Memory B cell (primary cell): ENCODE data around the gene MYOF.
"Not testable (repeated sequence)": the region's sequence is repeated elsewhere in the genome, so short reads cannot be mapped to it uniquely, and the experiment has no call there.

Experiments used
- ATAC-seq: fragments of 150-1000 bp; cut with Tn5 transposase; 2 replicates; pipeline ENCODE4 v1.10.0; 2021; ENCODE audit warnings: low read depth, mild to moderate bottlenecking, moderate library complexity
- DNase-seq, 2 donors: peaks; one replicate each; pipeline ENCODE4 v3.0.0; 2022; ENCODE audit warnings: low spot score in 2 of 2
- H3K27ac Mint-ChIP-seq: one replicate; pipeline ENCODE4 v1.8.0; 2022; ENCODE audit warnings: mild to moderate bottlenecking, moderate library complexity, mixed read lengths
- H3K27me3 Mint-ChIP-seq: one replicate; pipeline ENCODE4 v1.8.0; 2022; ENCODE audit warnings: mixed read lengths
- H3K36me3 Mint-ChIP-seq: one replicate; pipeline ENCODE4 v1.8.0; 2022; ENCODE audit warnings: mild to moderate bottlenecking, mixed read lengths
- H3K4me1 Mint-ChIP-seq: one replicate; pipeline ENCODE4 v1.8.0; 2022; ENCODE audit warnings: mixed read lengths
- H3K4me3 Mint-ChIP-seq: one replicate; pipeline ENCODE4 v1.8.0; 2022; ENCODE audit warnings: mild to moderate bottlenecking, moderate library complexity, mixed read lengths
- H3K9me3 Mint-ChIP-seq: one replicate; pipeline ENCODE4 v1.8.0; 2022; ENCODE audit warnings: mixed read lengths

MYOF gene

DNA sequence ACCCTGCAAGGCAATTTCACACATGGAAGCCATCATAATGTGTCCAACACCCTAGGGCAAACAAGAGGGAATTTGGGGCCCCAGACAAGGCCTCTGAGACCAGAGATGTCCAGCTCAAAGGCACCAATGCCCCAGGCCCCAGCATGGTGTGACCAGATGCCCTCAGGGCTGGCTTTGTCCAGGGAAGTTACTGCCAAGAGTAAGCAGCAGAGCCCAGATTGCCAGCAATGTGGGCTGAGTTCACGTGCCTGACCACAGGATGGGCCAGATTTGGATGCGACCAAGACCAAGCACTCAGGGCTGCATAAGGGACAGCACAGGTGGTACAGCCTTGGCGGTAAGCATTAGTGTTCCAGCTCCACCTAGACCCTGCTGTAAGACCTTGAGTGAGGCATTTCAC lies 12.7 kb downstream of the MYOF start:
- H3K27me3 Mint-ChIP-seq: no peaks in the 10 kb centered on the region
- H3K4me1 Mint-ChIP-seq: no peaks in the 10 kb centered on the region
- no peak overlapping the region for H3K27ac Mint-ChIP-seq
- no peaks in the 10 kb centered on the region for H3K9me3 Mint-ChIP-seq
- H3K4me3 Mint-ChIP-seq: no peak overlapping the region
- ATAC-seq (no peak), DNase-seq (no peak)
- no peaks in the 10 kb centered on the region for H3K36me3 Mint-ChIP-seq

DNA sequence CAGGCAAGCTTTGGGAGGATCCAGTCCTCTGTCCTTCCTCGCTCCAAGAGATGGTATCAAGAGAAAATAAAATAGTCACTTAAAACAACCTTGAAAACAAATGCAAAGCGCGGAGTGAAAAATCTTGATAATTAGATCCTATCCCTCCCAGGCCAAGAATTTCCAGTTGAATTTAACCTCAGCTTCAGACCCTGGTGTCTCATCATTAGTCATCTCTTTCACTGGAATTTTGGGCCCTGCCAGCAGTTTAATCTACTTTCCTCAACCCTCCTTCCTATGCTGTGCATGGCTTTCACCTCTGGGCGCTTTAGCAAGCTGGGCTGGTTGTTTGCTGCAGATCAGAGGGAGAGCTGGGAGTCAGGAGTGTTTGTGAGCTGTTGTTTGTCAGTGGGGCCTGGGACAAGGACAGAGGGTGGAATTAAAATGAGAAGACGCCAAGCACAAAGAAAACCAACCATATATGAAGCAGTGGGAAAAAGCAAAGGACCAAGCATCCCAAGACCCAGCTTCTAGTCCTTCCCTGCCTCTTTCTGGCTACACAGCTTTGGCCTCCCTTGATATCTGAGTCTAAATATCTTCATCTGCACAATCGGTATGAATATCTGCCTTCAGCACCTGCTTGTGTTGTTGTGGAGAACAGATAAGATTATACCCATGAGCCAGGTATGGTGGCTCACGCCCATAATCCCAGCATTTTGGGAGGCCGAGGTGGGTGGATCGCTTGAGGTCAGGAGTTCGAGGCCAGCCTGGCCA lies 13.5 kb downstream of the MYOF start:
- Mint-ChIP-seq H3K4me1 (no peaks in the 10 kb centered on the region), H3K27me3 (no peaks in the 10 kb centered on the region), H3K36me3 (no peaks in the 10 kb centered on the region), H3K4me3 (no peak overlapping the region), H3K9me3 (no peaks in the 10 kb centered on the region), H3K27ac (no peak overlapping the region)
- ATAC-seq (no peak), DNase-seq (no peak)

DNA sequence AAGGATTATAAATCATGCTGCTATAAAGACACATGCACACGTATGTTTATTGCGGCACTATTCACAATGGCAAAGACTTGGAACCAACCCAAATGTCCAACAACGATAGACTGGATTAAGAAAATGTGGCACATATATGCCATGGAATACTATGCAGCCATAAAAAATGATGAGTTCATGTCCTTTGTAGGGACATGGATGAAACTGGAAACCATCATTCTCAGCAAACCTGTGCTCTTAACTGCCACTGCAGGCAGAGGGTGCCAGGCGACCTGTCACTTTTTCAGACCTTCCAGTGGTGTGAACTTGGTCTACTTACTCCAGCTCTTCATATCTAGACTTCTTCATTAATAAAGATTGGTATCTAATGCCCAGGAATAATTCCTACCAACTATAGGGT lies 14.5 kb downstream of the MYOF start:
- H3K4me1 Mint-ChIP-seq, DNase-seq, H3K27me3 Mint-ChIP-seq, H3K9me3 Mint-ChIP-seq, ATAC-seq, H3K27ac Mint-ChIP-seq, H3K36me3 Mint-ChIP-seq, H3K4me3 Mint-ChIP-seq: not testable (repeated sequence)

DNA sequence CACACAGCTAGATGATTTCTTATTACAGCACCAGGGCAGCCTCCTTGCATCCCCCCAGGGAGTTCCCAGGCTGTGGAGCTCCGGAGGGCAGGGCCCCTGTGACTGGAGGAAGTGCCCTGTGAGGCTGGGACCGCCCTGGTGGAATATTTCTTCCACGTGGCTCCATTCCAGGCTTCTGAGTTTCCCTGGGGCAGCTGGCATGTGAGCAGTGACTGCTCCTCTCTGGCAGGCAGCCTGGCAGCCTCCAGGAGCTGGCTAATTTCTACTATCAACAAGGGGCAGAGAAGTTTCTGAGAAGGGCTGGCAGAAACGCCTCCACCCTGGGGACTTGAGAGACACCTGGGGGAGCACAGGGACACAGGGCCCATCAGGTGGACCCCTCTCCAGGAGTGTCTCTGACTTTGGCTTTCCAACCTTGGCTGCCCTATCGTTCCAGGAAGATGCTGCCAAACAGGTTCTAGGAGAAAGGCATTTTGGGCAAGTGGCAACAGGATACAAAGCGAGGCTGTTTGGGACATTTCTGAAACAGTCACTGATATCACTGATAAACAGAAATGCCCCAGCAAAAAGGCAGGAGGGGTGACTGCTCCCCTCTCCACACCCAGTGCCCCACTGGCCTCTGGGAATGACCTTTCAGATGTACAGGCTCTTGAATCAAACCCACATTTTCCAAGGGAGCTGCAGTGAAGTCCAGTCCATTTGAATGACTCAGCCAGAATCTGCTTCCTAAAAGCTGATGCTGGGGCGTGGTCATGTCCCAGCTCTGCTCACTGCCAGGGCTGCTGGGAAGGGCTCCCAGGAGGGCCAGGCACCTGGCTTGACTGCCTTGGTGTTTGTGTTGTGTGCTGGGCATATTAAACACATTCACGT lies 16.1 kb downstream of the MYOF start:
- DNase-seq (no peak), ATAC-seq (no peak)
- Mint-ChIP-seq H3K9me3 (no peaks in the 10 kb centered on the region), H3K36me3 (no peaks in the 10 kb centered on the region), H3K4me3 (no peak overlapping the region), H3K27me3 (no peaks in the 10 kb centered on the region), H3K4me1 (peaks cover 10% of the 10 kb centered on the region), H3K27ac (no peak overlapping the region)

DNA sequence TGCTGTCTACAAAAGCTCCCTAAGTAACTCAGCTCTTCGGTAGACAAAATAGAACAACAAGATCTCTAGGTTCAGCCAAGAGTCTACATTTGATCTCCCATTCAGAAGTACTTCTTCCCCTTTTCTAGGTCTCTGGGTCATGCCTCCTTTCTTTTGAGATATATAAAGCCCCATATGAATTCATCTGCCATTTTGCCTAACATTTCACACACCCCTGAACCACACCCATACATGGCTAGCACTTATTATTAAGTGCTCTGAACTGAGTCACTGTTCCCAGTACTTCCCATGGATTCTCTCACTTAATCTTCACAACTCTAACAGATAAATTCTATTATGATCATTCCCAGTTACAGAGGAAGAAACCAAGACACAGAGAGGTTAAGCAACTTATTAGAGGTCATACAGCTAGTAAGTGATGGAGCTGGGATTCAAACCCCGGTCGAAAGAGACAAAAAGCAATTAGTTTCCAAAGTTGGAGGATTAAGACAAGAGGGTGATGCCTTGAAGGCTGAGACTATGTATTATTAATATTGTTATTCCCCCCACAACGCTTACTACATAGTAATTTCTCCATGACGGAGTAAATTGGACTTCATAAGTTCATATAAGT lies 17.3 kb downstream of the MYOF start:
- no peak for ATAC-seq
- no peak for DNase-seq
- Mint-ChIP-seq H3K9me3 (no peaks in the 10 kb centered on the region), H3K27me3 (peaks cover 1% of the 10 kb centered on the region), H3K4me1 (peaks cover 10% of the 10 kb centered on the region), H3K27ac (no peak overlapping the region), H3K36me3 (no peaks in the 10 kb centered on the region), H3K4me3 (no peak overlapping the region)

DNA sequence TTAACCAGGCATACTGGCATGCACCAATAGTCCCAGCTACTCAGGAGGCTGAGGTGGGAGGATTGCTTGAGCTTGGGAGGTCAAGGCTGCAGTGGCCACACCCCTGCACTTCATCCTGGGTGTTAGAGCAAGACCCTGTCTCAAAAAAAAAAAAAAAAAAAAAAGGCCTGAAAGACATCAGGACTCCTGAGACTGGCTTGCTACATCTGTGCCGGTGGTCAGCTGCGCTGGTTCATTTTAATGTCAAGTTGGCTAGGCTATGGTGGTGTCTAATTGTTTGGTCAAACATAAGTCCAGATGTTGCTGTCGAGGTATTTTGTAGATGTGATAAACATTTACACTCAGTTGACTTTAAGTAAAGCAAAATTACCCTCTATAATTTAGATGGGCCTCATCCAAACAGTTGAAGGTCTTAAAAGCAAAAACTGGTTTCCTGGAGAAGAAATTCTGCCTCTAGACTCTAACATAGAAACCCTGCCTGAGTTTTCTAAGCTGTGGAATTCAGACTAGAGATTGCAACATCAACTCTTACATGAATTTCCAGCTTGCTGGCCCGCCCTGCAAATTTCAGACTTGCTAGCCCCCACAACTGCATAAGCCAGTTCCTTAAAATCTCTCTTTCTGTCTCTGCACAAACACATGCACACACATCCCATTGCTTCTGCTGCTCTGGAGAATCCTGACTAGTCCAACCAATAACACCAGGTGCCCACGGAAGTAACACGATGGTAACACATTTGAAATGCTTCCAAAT lies 18.2 kb downstream of the MYOF start:
- H3K4me3 Mint-ChIP-seq: no peak overlapping the region
- H3K4me1 Mint-ChIP-seq: peaks cover 10% of the 10 kb centered on the region
- H3K27me3 Mint-ChIP-seq: peaks cover 4% of the 10 kb centered on the region
- H3K36me3 Mint-ChIP-seq: no peaks in the 10 kb centered on the region
- ATAC-seq (no peak), DNase-seq (no peak)
- no peak overlapping the region for H3K27ac Mint-ChIP-seq
- H3K9me3 Mint-ChIP-seq: no peaks in the 10 kb centered on the region

DNA sequence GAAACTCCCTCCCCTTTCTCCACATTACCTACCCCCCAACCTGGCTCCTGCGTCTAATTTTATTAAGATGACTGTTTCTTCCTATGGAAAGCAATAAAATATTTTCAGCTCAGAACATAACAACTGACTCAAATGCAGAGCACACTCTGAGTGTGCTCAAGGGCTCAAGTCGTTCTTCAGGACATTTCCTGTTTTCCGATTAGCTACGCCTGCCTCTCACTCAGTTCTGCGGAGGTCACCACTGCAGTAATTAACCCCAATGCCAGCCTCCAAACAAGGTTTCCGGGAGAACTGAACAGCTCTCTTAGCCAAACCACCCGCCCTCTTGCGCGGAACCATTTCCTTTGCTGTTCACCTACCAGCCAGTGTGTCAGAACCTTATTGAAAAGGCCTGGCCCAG lies 19.3 kb downstream of the MYOF start:
- H3K27ac Mint-ChIP-seq: no peak overlapping the region
- peaks cover 7% of the 10 kb centered on the region for H3K27me3 Mint-ChIP-seq
- H3K4me1 Mint-ChIP-seq: peaks cover 10% of the 10 kb centered on the region
- H3K36me3 Mint-ChIP-seq: no peaks in the 10 kb centered on the region
- no peaks in the 10 kb centered on the region for H3K9me3 Mint-ChIP-seq
- H3K4me3 Mint-ChIP-seq: no peak overlapping the region
- no peak for DNase-seq
- peak; percentile 22 for ATAC-seq

DNA sequence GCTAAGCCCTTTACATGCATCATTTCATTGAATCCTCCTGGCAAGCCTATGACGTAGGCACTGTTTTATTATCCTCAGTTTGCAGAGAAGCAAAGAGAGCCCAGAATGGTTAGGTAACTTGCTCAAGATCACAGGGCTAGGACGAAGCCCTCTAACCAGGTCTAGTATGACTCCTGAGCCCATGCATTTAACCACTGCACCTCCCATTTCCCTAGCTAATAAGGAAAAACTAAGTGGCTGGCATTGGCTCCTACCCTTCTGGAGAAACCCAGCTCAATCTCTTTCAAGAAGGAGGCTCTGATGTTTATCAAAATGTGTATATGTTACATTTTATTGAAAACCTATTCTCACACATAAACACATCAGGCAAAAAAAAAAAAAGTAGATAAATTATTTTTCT lies 19.8 kb downstream of the MYOF start:
- peaks cover 10% of the 10 kb centered on the region for H3K4me1 Mint-ChIP-seq
- ATAC-seq (no peak), DNase-seq (no peak)
- peaks cover 7% of the 10 kb centered on the region for H3K27me3 Mint-ChIP-seq
- no peak overlapping the region for H3K4me3 Mint-ChIP-seq
- H3K27ac Mint-ChIP-seq: no peak overlapping the region
- H3K36me3 Mint-ChIP-seq: no peaks in the 10 kb centered on the region
- no peaks in the 10 kb centered on the region for H3K9me3 Mint-ChIP-seq

DNA sequence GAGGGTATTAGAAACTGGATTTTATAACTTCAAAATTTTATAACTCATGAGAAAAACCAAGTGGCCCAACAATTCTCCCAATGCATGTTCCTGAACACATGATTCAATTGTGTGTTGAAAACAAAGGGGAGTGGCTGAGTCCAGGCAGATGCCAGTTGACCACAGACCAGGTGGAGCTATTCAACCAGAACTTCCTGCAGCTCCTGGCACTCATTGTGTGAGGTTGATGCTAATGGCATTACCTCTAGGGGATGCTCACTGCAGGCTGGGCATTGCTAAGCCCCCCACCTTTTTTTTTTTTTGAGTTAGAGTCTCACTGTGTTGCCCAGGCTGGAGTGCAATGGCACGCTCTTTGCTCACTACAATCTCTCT lies 20.3 kb downstream of the MYOF start:
- peaks cover 10% of the 10 kb centered on the region for H3K4me1 Mint-ChIP-seq
- ATAC-seq (peak; percentile 72), DNase-seq (no peak)
- H3K27me3 Mint-ChIP-seq: peaks cover 7% of the 10 kb centered on the region
- H3K36me3 Mint-ChIP-seq: no peaks in the 10 kb centered on the region
- no peaks in the 10 kb centered on the region for H3K9me3 Mint-ChIP-seq
- no peak overlapping the region for H3K27ac Mint-ChIP-seq
- no peak overlapping the region for H3K4me3 Mint-ChIP-seq

DNA sequence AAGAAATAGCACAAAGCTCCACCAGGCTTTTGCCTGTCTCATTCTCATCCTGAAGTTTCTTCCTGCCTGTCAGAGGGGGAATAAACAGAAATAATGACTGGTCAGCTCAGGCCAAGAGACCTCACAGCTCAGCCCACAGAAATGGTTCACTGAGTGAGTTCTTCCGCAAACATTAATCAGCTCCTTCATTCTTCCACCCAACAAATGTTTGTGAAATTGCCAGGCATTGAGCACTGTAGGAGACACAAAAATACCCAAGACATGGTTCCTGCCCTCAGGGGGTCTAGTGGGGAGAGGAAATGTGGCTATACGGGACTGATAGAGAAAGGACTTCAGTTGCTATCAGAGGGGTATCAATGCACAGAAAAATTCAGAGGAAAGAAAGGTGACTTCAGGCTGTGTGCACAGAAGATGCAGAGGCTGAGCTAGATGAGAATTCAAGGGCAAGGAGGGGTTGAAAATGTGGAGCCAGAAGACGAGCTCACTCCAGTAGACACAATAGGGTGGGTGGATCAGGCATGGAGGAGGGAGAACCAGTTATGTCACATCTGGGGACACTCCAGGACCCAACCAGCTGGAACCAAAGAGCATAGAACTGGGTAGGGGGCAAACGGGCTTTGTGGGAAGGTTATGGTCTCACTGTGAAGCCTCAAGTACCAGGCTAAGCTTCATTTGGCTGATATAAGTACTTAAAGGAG lies 20.9 kb downstream of the MYOF start:
- H3K27me3 Mint-ChIP-seq: peaks cover 7% of the 10 kb centered on the region
- no peaks in the 10 kb centered on the region for H3K36me3 Mint-ChIP-seq
- H3K9me3 Mint-ChIP-seq: no peaks in the 10 kb centered on the region
- no peak overlapping the region for H3K27ac Mint-ChIP-seq
- H3K4me3 Mint-ChIP-seq: no peak overlapping the region
- peaks cover 10% of the 10 kb centered on the region for H3K4me1 Mint-ChIP-seq
- ATAC-seq (no peak), DNase-seq (no peak)

DNA sequence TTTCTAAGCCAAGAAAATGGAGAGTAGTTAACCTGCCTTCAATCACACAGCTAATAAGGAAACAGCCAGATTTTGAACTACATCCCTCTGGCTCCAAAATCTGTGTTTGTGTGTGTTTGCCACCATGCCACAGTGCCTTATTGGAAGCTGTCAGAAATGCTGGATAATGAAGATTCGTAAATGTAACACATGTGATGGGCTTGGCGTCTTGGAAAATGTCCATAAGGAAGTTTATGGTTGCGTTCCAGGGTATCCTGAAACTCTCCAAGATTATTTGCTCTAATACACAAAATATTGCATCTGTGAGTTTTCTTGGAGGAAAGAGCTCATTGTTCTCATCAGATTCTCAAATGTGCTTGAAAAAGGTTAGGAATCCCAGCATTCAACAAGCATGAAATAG lies 22.7 kb downstream of the MYOF start:
- Mint-ChIP-seq H3K4me1 (peaks cover 10% of the 10 kb centered on the region), H3K27ac (peak overlapping the region; percentile 42), H3K9me3 (no peaks in the 10 kb centered on the region), H3K4me3 (no peak overlapping the region), H3K27me3 (peaks cover 7% of the 10 kb centered on the region), H3K36me3 (no peaks in the 10 kb centered on the region)
- DNase-seq: no peak
- ATAC-seq: no peak

DNA sequence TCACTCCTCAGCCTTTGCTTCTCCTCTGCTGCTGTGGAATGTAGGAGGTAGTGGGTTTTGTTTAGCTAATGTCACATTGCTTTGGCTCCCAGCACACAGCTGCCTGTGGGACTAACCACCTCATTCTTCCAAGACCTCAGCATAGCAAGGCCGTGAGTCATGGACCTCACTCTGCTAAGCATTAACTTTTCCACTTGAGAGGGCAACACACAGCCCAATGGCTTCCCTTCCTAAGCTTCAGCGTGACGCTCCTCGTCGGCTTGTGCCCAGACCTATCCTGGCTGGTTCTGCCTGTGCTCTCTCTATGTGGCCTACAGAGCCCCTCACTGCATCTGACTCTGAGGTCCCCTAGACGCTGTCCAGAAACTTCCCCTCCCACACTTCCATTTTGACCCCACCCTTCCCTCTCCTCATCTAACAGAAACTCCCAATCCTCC lies 23.3 kb downstream of the MYOF start:
- H3K4me1 Mint-ChIP-seq: peaks cover 10% of the 10 kb centered on the region
- no peaks in the 10 kb centered on the region for H3K9me3 Mint-ChIP-seq
- H3K27ac Mint-ChIP-seq: no peak overlapping the region
- ATAC-seq: no peak
- H3K4me3 Mint-ChIP-seq: no peak overlapping the region
- DNase-seq: no peak
- H3K36me3 Mint-ChIP-seq: no peaks in the 10 kb centered on the region
- peaks cover 7% of the 10 kb centered on the region for H3K27me3 Mint-ChIP-seq

DNA sequence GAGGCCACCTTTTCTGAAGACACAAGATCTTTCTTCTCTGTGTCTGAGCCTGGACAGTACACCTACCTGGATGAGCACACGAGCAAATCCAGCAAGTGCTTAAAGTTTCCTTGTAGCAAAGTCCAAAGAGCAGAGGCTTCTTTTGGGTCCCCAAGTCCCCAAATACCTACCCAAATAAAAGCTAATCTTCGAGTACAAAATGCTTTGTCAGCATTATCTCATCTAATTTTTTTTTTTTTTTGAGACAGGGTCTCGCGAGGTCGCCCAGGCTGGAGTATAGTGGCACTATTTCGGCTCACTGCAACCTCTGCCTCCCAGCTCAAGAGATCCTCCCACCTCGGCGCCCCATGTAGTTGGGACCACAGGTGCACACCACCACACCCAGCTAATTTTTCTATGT lies 24.6 kb downstream of the MYOF start:
- Mint-ChIP-seq H3K27ac (no peak overlapping the region), H3K27me3 (peaks cover 7% of the 10 kb centered on the region), H3K36me3 (no peaks in the 10 kb centered on the region), H3K4me3 (no peak overlapping the region), H3K4me1 (peaks cover 5% of the 10 kb centered on the region), H3K9me3 (no peaks in the 10 kb centered on the region)
- ATAC-seq (no peak), DNase-seq (no peak)
